Measurements from ENCODE around the gene TEX38.

GRCh38 chr1:46645815-46646214 is 25.8 kb upstream of the TEX38 start:
- no peak for TF ChIP-seq POLR2A (IDR thresholded peaks at IDR 0.05; ENCODE audit: extremely low read depth, insufficient read length)
- no peak for TF ChIP-seq MAX (IDR thresholded peaks at IDR 0.05; ENCODE audit: low read depth, low read length)
- TF ChIP-seq CTCF (IDR thresholded peaks at IDR 0.05; ENCODE audit: low read depth, low read length) = no peak
- TF ChIP-seq MYC (IDR thresholded peaks at IDR 0.05; ENCODE audit: low read depth, low read length) = no peak
